ENCODE measurements around the gene PLA2G1B.

The PLA2G1B gene

DNA sequence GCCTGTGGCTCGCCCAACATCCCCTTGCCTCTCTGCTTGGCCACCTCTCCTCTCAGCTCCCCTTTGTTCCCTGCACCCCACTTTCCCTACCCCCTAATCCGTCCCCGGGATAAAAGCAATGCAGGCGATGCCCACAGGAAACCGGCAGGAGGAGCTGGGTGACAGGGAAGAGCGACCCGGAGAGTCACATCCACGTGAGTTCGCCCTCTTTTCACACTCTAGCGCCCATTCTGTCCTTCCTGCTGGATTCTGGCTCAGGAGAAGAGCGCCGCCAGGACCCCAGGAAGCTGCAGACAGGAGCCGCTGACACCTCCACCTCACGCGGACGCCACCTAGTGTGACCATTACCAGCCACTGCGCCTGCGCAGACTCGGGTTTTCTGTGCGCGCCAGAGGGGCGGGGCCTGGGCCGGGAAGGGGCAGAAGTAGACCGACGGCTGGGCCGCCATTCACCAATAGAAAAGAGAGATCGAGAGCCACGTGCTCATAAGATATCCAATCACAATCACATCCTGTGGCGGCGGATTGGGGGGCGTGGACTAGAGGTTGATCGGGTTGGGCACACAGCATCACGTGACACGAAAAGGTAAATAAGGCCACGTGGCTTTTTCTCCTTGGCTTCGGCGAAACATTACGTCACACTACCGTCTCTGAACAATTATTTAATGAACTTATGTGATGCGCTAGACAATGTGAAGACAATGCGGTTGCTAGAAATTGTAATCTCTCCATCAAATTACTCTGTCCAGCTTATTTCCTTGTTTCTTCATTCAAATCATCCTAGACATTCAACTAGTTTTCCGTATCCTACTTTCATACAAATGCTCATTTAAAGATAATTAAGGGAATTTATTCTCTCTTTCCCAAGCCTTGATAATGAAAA is 10.1 kb downstream of the PLA2G1B start:
- peak; percentile 100 for DNase-seq (ENCODE audit: low spot score in 2 of 2)
- Mint-ChIP-seq H3K9me3 (no peaks in the 10 kb centered on the region), H3K4me3 (peak overlapping the region; percentile 91), H3K4me1 (peaks cover 15% of the 10 kb centered on the region), H3K36me3 (peaks cover 12% of the 10 kb centered on the region), H3K27ac (peak overlapping the region; percentile 98)
- peak; percentile 100 for ATAC-seq

DNA sequence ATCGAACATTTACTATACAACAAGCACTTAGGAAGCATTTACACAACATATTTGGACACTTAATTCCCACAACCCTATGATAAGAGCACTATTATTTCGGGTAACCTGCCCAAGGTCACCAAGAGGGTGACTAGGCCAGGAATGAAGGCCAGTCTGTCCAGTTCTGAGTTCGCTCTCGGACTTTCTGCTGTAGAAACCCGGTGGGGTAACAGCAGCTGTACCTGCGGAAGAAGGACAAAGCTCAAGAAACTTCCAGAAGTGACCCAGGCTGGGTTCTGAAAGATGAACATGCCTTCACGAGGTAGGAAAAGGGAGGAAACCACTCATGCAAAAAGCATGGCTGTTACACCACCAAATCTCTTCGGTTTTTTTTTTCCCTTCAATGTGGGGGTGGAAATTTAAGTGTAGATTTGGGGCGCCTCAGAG is 10.8 kb downstream of the PLA2G1B start:
- peaks cover 12% of the 10 kb centered on the region for H3K36me3 Mint-ChIP-seq
- no peak for DNase-seq (ENCODE audit: low spot score in 2 of 2)
- no peak for ATAC-seq
- H3K4me3 Mint-ChIP-seq: peak overlapping the region; percentile 91
- peak overlapping the region; percentile 98 for H3K27ac Mint-ChIP-seq
- H3K9me3 Mint-ChIP-seq: no peaks in the 10 kb centered on the region
- H3K4me1 Mint-ChIP-seq: peaks cover 15% of the 10 kb centered on the region

DNA sequence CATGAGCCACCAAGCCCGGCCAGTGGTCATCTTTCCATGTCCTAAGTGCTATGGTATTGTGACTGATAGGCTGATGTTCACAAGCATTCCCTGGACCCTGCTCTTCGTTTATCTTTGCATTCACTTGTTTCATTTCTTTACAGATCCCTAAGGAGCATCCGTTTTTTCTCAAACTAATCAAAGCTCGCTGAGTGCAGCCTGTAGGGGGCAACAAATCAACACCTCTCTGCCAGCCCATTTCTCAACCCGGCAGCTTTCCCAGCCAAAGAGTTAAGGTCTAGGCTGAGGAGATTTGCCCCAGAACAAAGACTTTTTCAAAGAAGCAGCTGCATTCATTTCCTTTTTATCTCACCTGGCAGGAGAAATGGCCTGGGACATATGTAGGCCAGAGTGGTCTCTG is 13.4 kb downstream of the PLA2G1B start:
- no peak for DNase-seq (ENCODE audit: low spot score in 2 of 2)
- no peaks in the 10 kb centered on the region for H3K9me3 Mint-ChIP-seq
- H3K27ac Mint-ChIP-seq: no peak overlapping the region
- no peak overlapping the region for H3K4me3 Mint-ChIP-seq
- no peak for ATAC-seq
- peaks cover 15% of the 10 kb centered on the region for H3K4me1 Mint-ChIP-seq
- H3K36me3 Mint-ChIP-seq: peaks cover 12% of the 10 kb centered on the region

GRCh38 chr12:120301962-120302815 is 25.4 kb downstream of the PLA2G1B start, which contains the start of gene SIRT4:
TSS of gene SIRT4 (plus strand) at chr12:120302321. CDS start at chr12:120303562, 1,241 bp downstream.
- DNase-seq (ENCODE audit: low spot score in 2 of 2): peak; percentile 67 to 93
- no peaks in the 10 kb centered on the region for H3K36me3 Mint-ChIP-seq

GRCh38 chr12:120292661-120293531 is 34.7 kb downstream of the PLA2G1B start, which contains the start of gene RNU4-1:
TSS of gene RNU4-1 (minus strand) at chr12:120293237.
- H3K36me3 Mint-ChIP-seq: no peaks in the 10 kb centered on the region
- DNase-seq (ENCODE audit: low spot score in 2 of 2) (peak; percentile 68 to 89), ATAC-seq (peak; percentile 69)
- no peaks in the 10 kb centered on the region for H3K9me3 Mint-ChIP-seq
- H3K4me1 Mint-ChIP-seq: no peaks in the 10 kb centered on the region
- no peak within 1 kb of the TSS for H3K27ac Mint-ChIP-seq
- no peak within 1 kb of the TSS for H3K4me3 Mint-ChIP-seq

More at GRCh38 chr12:120301962-120302815, 25.4 kb downstream of the PLA2G1B start, which contains the start of gene SIRT4:
- Mint-ChIP-seq H3K4me3 (peak within 1 kb of the TSS; percentile 81), H3K4me1 (peaks cover 6% of the 10 kb centered on the region), H3K27ac (peak within 1 kb of the TSS; percentile 72), H3K9me3 (no peaks in the 10 kb centered on the region)
- peak; percentile 100 for ATAC-seq

- Mint-ChIP-seq H3K36me3 (no peaks in the 10 kb centered on the region), H3K4me1 (no peaks in the 10 kb centered on the region), H3K9me3 (no peaks in the 10 kb centered on the region), H3K4me3 (no peak overlapping the region), H3K27ac (no peak overlapping the region)
- ATAC-seq (peak; percentile 5), DNase-seq (ENCODE audit: low spot score in 2 of 2) (no peak)
These were observed 35.2 kb downstream of the PLA2G1B start for GRCh38 chr12:120292411-120292660.

DNA sequence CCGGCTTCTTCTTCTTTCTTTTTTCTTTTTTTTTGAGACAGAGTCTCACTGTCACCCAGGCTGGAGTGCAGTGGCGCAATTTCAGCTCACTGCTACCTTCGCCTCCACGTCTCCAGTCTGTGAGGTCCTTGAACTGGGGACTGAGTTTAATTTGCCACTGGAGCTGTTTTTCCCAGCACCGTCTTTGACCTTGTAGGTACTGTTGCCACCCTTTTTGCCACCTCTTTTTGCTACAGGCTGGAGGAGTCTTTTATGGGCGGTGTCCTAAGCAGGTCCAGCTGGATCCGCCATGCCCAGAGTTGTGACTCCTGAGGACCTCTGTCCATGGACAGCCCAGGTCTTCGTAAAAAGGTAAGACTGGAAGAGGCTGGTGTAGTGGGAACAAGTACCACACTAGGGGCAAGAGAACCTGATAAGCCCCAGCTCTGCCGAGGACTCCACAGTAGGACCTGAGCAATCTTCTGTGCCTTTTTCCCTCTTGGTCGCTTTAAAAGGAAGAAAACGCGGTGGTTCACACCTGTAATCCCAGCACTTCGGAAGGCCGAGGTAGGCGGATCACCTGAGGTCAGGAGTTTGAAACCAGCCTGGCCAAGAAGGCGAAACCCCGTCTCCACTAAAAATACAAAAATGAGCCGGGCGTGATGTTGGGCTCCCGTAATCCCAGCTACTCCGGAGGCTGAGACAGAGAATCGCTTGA is 36.8 kb downstream of the PLA2G1B start:
- Mint-ChIP-seq H3K9me3 (no peaks in the 10 kb centered on the region), H3K4me1 (no peaks in the 10 kb centered on the region), H3K4me3 (no peak overlapping the region), H3K27ac (no peak overlapping the region), H3K36me3 (no peaks in the 10 kb centered on the region)
- no peak for ATAC-seq
- peak; percentile 18 to 78 for DNase-seq (ENCODE audit: low spot score in 2 of 2)

- no peak for DNase-seq (ENCODE audit: low spot score in 2 of 2)
- Mint-ChIP-seq H3K9me3 (no peaks in the 10 kb centered on the region), H3K4me1 (peaks cover 11% of the 10 kb centered on the region), H3K36me3 (no peaks in the 10 kb centered on the region), H3K27ac (no peak overlapping the region), H3K4me3 (no peak overlapping the region)
- ATAC-seq: no peak
These were observed 40.1 kb downstream of the PLA2G1B start for GRCh38 chr12:120287491-120287890.

- no peaks in the 10 kb centered on the region for H3K9me3 Mint-ChIP-seq
- H3K4me3 Mint-ChIP-seq: no peak overlapping the region
- H3K4me1 Mint-ChIP-seq: peaks cover 14% of the 10 kb centered on the region
- no peaks in the 10 kb centered on the region for H3K36me3 Mint-ChIP-seq
- ATAC-seq (no peak), DNase-seq (ENCODE audit: low spot score in 2 of 2) (no peak)
- H3K27ac Mint-ChIP-seq: no peak overlapping the region
These were observed 40.6 kb downstream of the PLA2G1B start for GRCh38 chr12:120286768-120287490.

- no peak overlapping the region for H3K27ac Mint-ChIP-seq
- DNase-seq (ENCODE audit: low spot score in 2 of 2): no peak
- peaks cover 14% of the 10 kb centered on the region for H3K4me1 Mint-ChIP-seq
- H3K9me3 Mint-ChIP-seq: no peaks in the 10 kb centered on the region
- no peak for ATAC-seq
- no peak overlapping the region for H3K4me3 Mint-ChIP-seq
- no peaks in the 10 kb centered on the region for H3K36me3 Mint-ChIP-seq
These were observed 43.2 kb downstream of the PLA2G1B start for GRCh38 chr12:120284381-120284780.

GRCh38 chr12:120283318-120283717 is 44.3 kb downstream of the PLA2G1B start:
- ATAC-seq: no peak
- H3K9me3 Mint-ChIP-seq: no peaks in the 10 kb centered on the region

GRCh38 chr12:120278137-120279069 is 49.2 kb downstream of the PLA2G1B start:
- Mint-ChIP-seq H3K9me3 (no peaks in the 10 kb centered on the region), H3K4me3 (no peak overlapping the region), H3K4me1 (peaks cover 12% of the 10 kb centered on the region), H3K27ac (no peak overlapping the region), H3K36me3 (peaks cover 2% of the 10 kb centered on the region)
- ATAC-seq (no peak), DNase-seq (ENCODE audit: low spot score in 2 of 2) (no peak)

More at GRCh38 chr12:120283318-120283717, 44.3 kb downstream of the PLA2G1B start:
- Mint-ChIP-seq H3K4me3 (no peak overlapping the region), H3K36me3 (no peaks in the 10 kb centered on the region), H3K4me1 (peaks cover 14% of the 10 kb centered on the region), H3K27ac (peak overlapping the region; percentile 32)
- DNase-seq (ENCODE audit: low spot score in 2 of 2): no peak

DNA sequence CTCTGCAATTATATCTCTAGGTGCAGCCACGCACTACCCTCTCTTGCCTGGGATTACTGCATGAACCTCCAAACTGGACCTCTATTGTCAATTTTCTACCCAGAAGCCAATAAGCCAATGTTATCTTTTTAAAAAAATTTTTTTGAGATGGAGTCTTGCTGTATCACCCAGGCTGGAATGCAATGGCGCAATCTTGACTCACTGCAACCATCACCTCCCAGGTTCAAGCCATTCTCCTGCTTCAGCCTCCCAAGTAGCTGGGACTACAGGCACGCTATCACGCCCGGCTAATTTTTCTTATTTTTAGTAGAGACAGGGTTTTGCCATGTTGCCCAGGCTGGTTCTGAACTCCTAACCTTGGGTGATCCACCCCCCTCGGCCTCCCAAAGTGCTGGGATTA is 50.8 kb downstream of the PLA2G1B start:
- no peak for ATAC-seq
- Mint-ChIP-seq H3K9me3 (no peaks in the 10 kb centered on the region), H3K36me3 (peaks cover 6% of the 10 kb centered on the region), H3K4me3 (no peak overlapping the region), H3K4me1 (no peaks in the 10 kb centered on the region), H3K27ac (no peak overlapping the region)
- no peak for DNase-seq (ENCODE audit: low spot score in 2 of 2)

Measured in stimulated activated effector memory CD8-positive, alpha-beta T cell treated with anti-CD3 and anti-CD28 coated beads, Interleukin-12 subunit alpha, Interleukin-12 subunit beta, amount 100 ng/mL, for 72 hours (primary cell).